Stimulated activated naive CD8-positive, alpha-beta T cell treated with anti-CD3 and anti-CD28 coated beads, Interleukin-15, amount 100 ng/mL, for 72 hours (primary cell): Measurements from ENCODE around the gene KRTCAP3.
"Not testable (repeated sequence)": the region's sequence is repeated elsewhere in the genome, so short reads cannot be mapped to it uniquely, and the experiment has no call there.

Experiments
- ATAC-seq: fragments of 150-1000 bp; cut with Tn5 transposase; 2 replicates; pipeline ENCODE4 v1.10.0; 2021; ENCODE audit warnings: mild to moderate bottlenecking, moderate library complexity
- DNase-seq, 2 donors: peaks; one replicate each; pipeline ENCODE4 v3.0.0; 2021 to 2022
- H3K27ac Mint-ChIP-seq, 2 donors: one replicate each; pipeline ENCODE4 v1.8.0; 2022; ENCODE audit warnings: mild to moderate bottlenecking in 2 of 2, mixed read lengths in 2 of 2, moderate library complexity in 2 of 2
- H3K27me3 Mint-ChIP-seq: one replicate; pipeline ENCODE4 v1.8.0; 2022; ENCODE audit warnings: mixed read lengths
- H3K4me1 Mint-ChIP-seq: one replicate; pipeline ENCODE4 v1.8.0; 2022; ENCODE audit warnings: mild to moderate bottlenecking, mixed read lengths
- H3K4me3 Mint-ChIP-seq, 2 donors: one replicate each; pipeline ENCODE4 v1.8.0; 2022; ENCODE audit warnings: mild to moderate bottlenecking in 2 of 2, mixed read lengths in 2 of 2, moderate library complexity in 1 of 2
- H3K9me3 Mint-ChIP-seq, 2 donors: one replicate each; pipeline ENCODE4 v1.8.0; 2022; ENCODE audit warnings: mixed read lengths in 2 of 2

The KRTCAP3 gene

GRCh38 chr2:27441958-27442919 is at the start of gene KRTCAP3:
KRTCAP3 (plus strand) TSS chr2:27442381; CDS start chr2:27442413, 32 bp downstream.
- no peaks in the 10 kb centered on the region for H3K27me3 Mint-ChIP-seq
- H3K4me1 Mint-ChIP-seq = peaks cover 8% of the 10 kb centered on the region
- peak; percentile 55 for ATAC-seq
- H3K4me3 Mint-ChIP-seq = no peak within 1 kb of the TSS
- no peak for DNase-seq
- peak within 1 kb of the TSS; percentile 28 to 61 for H3K27ac Mint-ChIP-seq
- no peaks in the 10 kb centered on the region for H3K9me3 Mint-ChIP-seq

GRCh38 chr2:27393225-27393624 is 49.0 kb upstream of the KRTCAP3 start:
- no peak overlapping the region for H3K27ac Mint-ChIP-seq
- no peaks in the 10 kb centered on the region for H3K27me3 Mint-ChIP-seq
- no peaks in the 10 kb centered on the region for H3K9me3 Mint-ChIP-seq
- H3K4me3 Mint-ChIP-seq = no peak overlapping the region
- DNase-seq (no peak), ATAC-seq (no peak)
- H3K4me1 Mint-ChIP-seq = peaks cover 30% of the 10 kb centered on the region

- DNase-seq (no peak), ATAC-seq (no peak)
- H3K4me3 Mint-ChIP-seq = peak overlapping the region; percentile 7 to 16
- H3K27me3 Mint-ChIP-seq = no peaks in the 10 kb centered on the region
- no peaks in the 10 kb centered on the region for H3K9me3 Mint-ChIP-seq
- H3K27ac Mint-ChIP-seq = no peak overlapping the region
- peaks cover 44% of the 10 kb centered on the region for H3K4me1 Mint-ChIP-seq
These were observed 43.2 kb upstream of the KRTCAP3 start for GRCh38 chr2:27398962-27399361.

GRCh38 chr2:27400348-27401135 is 41.6 kb upstream of the KRTCAP3 start:
- H3K9me3 Mint-ChIP-seq = no peaks in the 10 kb centered on the region
- H3K27ac Mint-ChIP-seq = peak overlapping the region in 1 of 2 donors; percentile 44
- ATAC-seq (no peak), DNase-seq (no peak)
- no peak overlapping the region for H3K4me3 Mint-ChIP-seq
- no peaks in the 10 kb centered on the region for H3K27me3 Mint-ChIP-seq
- H3K4me1 Mint-ChIP-seq = peaks cover 45% of the 10 kb centered on the region

GRCh38 chr2:27407798-27408491 is 34.2 kb upstream of the KRTCAP3 start:
- peak overlapping the region; percentile 85 to 98 for H3K4me3 Mint-ChIP-seq
- peaks cover 42% of the 10 kb centered on the region for H3K4me1 Mint-ChIP-seq
- H3K9me3 Mint-ChIP-seq = peaks cover 0 to 4% of the 10 kb centered on the region in 2 donors
- DNase-seq (no peak), ATAC-seq (no peak)
- H3K27me3 Mint-ChIP-seq = peaks cover 7% of the 10 kb centered on the region
- H3K27ac Mint-ChIP-seq = peak overlapping the region; percentile 38 to 74

GRCh38 chr2:27408601-27409320 is 33.4 kb upstream of the KRTCAP3 start:
- peak overlapping the region; percentile 74 to 97 for H3K27ac Mint-ChIP-seq
- no peak for DNase-seq
- peaks cover 42% of the 10 kb centered on the region for H3K4me1 Mint-ChIP-seq
- H3K9me3 Mint-ChIP-seq = peaks cover 0 to 4% of the 10 kb centered on the region in 2 donors
- H3K4me3 Mint-ChIP-seq = peak overlapping the region; percentile 85 to 98
- peaks cover 7% of the 10 kb centered on the region for H3K27me3 Mint-ChIP-seq
- peak; percentile 47 for ATAC-seq

GRCh38 chr2:27409321-27410073 is 32.7 kb upstream of the KRTCAP3 start, which contains the start of gene PPM1G:
PPM1G (minus strand) TSS chr2:27409591; CDS start chr2:27409422, 169 bp downstream.
- peak; percentile 96 for DNase-seq
- peak within 1 kb of the TSS; percentile 85 to 98 for H3K4me3 Mint-ChIP-seq
- peaks cover 7% of the 10 kb centered on the region for H3K27me3 Mint-ChIP-seq
- peak within 1 kb of the TSS; percentile 96 to 97 for H3K27ac Mint-ChIP-seq
- ATAC-seq = peak; percentile 98
- peaks cover 42% of the 10 kb centered on the region for H3K4me1 Mint-ChIP-seq
- peaks cover 0 to 4% of the 10 kb centered on the region in 2 donors for H3K9me3 Mint-ChIP-seq

- ATAC-seq (no peak), DNase-seq (no peak)
- Mint-ChIP-seq H3K27ac (no peak overlapping the region), H3K4me3 (no peak overlapping the region), H3K9me3 (peaks cover 0 to 4% of the 10 kb centered on the region in 2 donors), H3K4me1 (peaks cover 18% of the 10 kb centered on the region), H3K27me3 (peaks cover 7% of the 10 kb centered on the region)
These were observed 29.6 kb upstream of the KRTCAP3 start for GRCh38 chr2:27412419-27413152.

- H3K4me1 Mint-ChIP-seq = no peaks in the 10 kb centered on the region
- peaks cover 7% of the 10 kb centered on the region for H3K27me3 Mint-ChIP-seq
- no peak overlapping the region for H3K4me3 Mint-ChIP-seq
- DNase-seq (no peak), ATAC-seq (no peak)
- H3K9me3 Mint-ChIP-seq = peaks cover 0 to 4% of the 10 kb centered on the region in 2 donors
- no peak overlapping the region for H3K27ac Mint-ChIP-seq
These were observed 26.0 kb upstream of the KRTCAP3 start for GRCh38 chr2:27416151-27416550.

- H3K27me3 Mint-ChIP-seq = no peaks in the 10 kb centered on the region
- H3K9me3 Mint-ChIP-seq = no peaks in the 10 kb centered on the region
- DNase-seq (no peak), ATAC-seq (no peak)
- no peak overlapping the region for H3K4me3 Mint-ChIP-seq
- no peaks in the 10 kb centered on the region for H3K4me1 Mint-ChIP-seq
- no peak overlapping the region for H3K27ac Mint-ChIP-seq
These were observed 21.2 kb upstream of the KRTCAP3 start for GRCh38 chr2:27420996-27421395.

- Mint-ChIP-seq H3K4me1 (no peaks in the 10 kb centered on the region), H3K4me3 (no peak overlapping the region), H3K27ac (no peak overlapping the region), H3K9me3 (no peaks in the 10 kb centered on the region), H3K27me3 (no peaks in the 10 kb centered on the region)
- ATAC-seq (no peak), DNase-seq (no peak)
These were observed 20.4 kb upstream of the KRTCAP3 start for GRCh38 chr2:27421660-27422250.

- H3K27me3 Mint-ChIP-seq = no peaks in the 10 kb centered on the region
- H3K27ac Mint-ChIP-seq = no peak overlapping the region
- H3K4me1 Mint-ChIP-seq = peaks cover 6% of the 10 kb centered on the region
- no peak overlapping the region for H3K4me3 Mint-ChIP-seq
- ATAC-seq (no peak), DNase-seq (no peak)
- H3K9me3 Mint-ChIP-seq = no peaks in the 10 kb centered on the region
These were observed 19.2 kb upstream of the KRTCAP3 start for GRCh38 chr2:27422958-27423357.

- H3K9me3 Mint-ChIP-seq, ATAC-seq, H3K27ac Mint-ChIP-seq, H3K27me3 Mint-ChIP-seq, H3K4me3 Mint-ChIP-seq, DNase-seq: not testable (repeated sequence)
- peaks cover 17% of the 10 kb centered on the region for H3K4me1 Mint-ChIP-seq
These were observed 17.1 kb upstream of the KRTCAP3 start for GRCh38 chr2:27425039-27425438.
